Anterior cingulate cortex (tissue), 58 donors: ENCODE measurements around the gene KLC1.
A peak's percentile ranks its signal among the peaks of the same experiment; 100 is the strongest.
"Not testable (repeated sequence)": the region's sequence is repeated elsewhere in the genome, so short reads cannot be mapped to it uniquely, and the experiment has no call there.

Source experiments
- DNase-seq, 58 donors: peaks; one replicate each; lab custom pipeline; 2025; lab: John Stamatoyannopoulos, UW

The KLC1 gene

GRCh38 chr14:103687712-103688111, 58.7 kb downstream of the KLC1 start:
- DNase-seq: no peak

- DNase-seq: no peak
Measured at GRCh38 chr14:103688441-103688840, 59.4 kb downstream of the KLC1 start.

- peak in 33 of 58 donors; percentile 20 to 80 (median 50) for DNase-seq
Measured at GRCh38 chr14:103688906-103689902, 60.2 kb downstream of the KLC1 start.

DNA sequence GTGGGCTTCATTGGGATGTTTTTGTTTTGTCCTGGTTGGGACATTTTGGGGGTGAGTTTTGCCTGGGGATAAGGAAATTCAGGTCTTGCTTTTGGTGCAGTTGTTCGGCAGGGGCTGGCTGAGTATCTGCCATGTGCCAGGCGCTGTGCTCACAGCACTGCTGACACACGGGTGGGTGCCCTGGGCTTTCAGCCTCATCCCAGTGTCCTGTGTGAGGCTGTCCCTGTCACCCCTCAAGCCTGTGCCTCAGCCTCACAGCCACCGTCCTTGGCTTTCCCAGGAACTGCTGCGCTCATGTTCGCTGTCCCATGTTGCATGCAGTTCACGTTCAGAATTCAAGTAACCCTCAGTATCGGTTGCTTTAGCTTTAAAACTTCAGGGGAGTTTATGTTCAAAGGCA, 61.3 kb downstream of the KLC1 start:
- no peak for DNase-seq

GRCh38 chr14:103691655-103692054, 62.6 kb downstream of the KLC1 start:
- not testable (repeated sequence) for DNase-seq

DNA sequence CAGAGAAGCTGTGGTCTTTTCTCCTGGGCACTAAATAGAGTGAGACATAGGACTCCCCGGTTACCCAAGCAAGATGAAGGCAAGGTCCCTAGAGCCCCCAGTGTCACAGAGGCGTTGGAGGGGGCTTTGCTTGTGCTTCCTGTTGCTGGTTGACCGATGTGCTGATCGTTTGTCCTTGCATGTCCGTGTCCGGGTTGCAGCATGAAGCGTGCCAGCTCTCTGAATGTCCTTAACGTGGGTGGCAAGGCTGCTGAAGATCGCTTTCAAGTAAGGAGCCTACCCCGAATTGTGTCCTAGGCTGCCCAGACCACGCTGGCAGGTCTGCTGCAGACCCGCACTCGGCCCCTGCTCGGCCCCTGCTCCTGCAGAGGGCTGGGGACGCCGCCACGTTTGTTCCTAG, 63.1 kb downstream of the KLC1 start:
- DNase-seq: no peak

DNA sequence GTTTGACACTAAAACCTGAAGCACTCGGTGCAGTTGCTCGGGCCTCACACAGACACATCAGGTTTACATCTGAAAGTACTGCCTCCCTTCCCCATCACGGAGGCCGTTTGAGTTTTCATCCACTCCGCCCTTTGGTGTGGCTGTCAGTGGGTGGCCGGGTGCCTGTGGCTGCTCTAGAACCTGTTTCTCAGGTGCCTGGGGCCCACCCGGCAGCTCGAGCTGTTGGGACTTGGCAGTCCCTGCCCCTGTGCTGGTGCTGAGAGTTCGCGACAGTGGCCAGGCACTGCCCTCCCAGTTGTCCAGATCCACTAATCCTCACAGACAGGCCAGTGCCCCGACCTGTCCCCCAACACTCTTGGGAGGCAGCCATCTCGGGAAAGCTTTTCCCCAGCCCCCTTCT, 63.9 kb downstream of the KLC1 start:
- DNase-seq: no peak

- DNase-seq: no peak
Measured at GRCh38 chr14:103693515-103693914, 64.5 kb downstream of the KLC1 start.

- peak in 7 of 58 donors; percentile 20 to 73 (median 54) for DNase-seq
Measured at GRCh38 chr14:103694572-103695026, 65.6 kb downstream of the KLC1 start.

DNA sequence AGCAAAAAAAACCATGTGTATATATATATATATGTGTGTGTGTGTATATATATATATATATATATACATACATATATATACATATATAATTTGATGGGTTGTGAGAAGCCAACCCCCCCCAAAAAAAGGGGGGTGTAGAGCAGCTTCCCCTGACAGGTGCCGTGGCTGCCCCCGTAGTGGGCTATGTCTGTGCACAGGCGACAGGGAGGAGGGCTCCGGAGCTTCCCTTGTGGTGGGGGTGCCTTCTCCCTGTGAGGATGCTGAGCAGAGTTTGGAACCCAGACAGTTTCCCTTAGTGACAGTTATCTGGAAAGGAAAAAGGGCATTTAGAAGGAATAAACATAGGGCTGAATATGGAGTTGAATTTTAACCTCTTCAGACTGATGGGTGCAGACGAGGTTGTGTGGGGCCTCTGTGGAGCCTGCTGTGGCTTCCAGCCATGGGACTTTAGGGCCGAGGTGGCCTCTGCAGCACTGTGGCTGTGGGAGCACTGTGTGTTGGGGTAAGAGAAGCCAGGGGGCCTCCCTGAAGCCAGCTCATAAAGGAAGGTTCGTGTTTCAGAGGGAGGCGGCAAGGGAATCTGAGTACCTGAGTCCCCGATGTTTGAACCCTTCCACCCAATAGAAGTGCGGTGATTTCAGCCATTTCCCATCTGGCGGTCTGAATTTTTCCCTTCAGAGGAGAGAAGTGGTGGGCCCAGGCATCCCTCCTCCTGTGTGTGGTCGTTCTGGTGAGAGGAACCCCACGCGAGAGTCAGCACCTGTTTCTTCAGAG, 66.5 kb downstream of the KLC1 start:
- DNase-seq: no peak

DNA sequence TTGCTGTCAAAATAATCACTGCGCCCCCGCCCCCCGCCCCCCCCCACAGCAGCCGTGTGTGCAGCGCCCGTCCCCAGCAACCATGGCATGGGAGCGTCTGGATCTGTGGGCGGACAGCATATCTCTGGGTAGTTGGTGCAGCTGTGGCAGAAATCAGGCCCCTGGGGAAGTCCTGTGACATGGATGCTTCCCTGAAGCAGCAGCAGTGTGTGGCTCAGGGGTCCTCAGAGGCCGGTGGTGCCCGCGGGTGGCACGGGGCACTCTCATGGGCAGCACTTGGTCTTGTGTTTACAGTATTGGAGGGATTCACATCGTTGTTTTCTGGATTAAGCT, 67.0 kb downstream of the KLC1 start:
- no peak for DNase-seq

- no peak for DNase-seq
Measured at GRCh38 chr14:103696466-103697071, 67.6 kb downstream of the KLC1 start.

DNA sequence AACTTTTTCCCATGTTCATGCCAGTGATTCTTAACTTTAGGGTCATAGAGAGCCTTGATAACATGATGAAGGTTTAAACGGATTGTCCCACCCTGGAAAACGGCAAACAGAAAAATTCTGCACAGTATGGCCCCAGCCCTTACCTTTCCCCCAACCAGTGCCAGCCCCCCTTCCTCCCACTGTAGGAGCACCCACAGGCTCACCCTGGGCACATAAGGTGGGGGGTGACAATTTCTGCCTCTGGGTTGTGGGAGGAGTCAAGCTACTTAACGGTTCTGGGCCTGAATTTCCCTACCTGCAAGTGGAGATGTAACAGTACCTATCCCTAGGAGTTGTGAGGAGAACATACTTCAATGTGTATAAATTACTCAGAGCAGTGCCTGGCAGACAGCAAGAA, 68.2 kb downstream of the KLC1 start:
- DNase-seq: no peak

DNA sequence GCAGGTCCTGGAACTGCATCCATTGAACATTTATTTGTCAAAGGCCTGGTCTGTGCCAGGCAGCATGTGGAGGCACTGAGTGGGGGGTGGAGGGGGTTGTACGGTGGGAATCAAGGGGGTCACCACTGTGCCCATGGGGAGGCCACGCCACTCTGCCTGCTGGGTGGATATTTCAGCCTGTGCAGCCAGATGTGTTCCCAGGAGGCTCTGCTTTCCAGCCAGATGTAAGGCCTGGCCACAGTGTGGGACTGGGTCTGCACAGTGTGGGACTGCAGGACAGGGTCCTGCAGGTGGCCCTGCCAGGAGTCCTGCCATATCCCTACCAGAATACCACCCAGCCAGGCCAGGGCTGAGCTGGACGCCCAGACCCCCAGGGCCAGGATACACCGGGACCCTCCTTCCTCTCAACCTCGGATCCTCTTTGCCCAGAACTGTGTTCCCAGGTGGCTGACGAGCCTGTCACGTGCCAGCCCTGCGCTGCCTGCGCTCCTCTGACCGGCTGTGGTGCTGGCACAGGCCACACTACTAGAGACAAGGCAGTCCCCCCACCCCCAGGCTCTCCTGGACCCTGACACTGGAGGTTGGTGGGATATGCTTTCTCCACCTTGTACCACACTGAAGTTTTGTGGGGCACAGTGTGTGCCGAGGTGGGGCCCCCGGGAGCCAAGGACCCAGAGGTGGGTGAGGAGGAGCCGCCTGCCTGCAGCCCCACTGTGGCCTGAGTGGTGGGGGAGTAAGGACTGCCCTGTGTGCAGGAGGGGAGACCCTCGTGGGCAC, 68.8 kb downstream of the KLC1 start:
- DNase-seq: no peak

GRCh38 chr14:103698380-103699260, 69.6 kb downstream of the KLC1 start:
- DNase-seq: no peak

- DNase-seq: no peak
Measured at GRCh38 chr14:103699261-103699661, 70.2 kb downstream of the KLC1 start.

DNA sequence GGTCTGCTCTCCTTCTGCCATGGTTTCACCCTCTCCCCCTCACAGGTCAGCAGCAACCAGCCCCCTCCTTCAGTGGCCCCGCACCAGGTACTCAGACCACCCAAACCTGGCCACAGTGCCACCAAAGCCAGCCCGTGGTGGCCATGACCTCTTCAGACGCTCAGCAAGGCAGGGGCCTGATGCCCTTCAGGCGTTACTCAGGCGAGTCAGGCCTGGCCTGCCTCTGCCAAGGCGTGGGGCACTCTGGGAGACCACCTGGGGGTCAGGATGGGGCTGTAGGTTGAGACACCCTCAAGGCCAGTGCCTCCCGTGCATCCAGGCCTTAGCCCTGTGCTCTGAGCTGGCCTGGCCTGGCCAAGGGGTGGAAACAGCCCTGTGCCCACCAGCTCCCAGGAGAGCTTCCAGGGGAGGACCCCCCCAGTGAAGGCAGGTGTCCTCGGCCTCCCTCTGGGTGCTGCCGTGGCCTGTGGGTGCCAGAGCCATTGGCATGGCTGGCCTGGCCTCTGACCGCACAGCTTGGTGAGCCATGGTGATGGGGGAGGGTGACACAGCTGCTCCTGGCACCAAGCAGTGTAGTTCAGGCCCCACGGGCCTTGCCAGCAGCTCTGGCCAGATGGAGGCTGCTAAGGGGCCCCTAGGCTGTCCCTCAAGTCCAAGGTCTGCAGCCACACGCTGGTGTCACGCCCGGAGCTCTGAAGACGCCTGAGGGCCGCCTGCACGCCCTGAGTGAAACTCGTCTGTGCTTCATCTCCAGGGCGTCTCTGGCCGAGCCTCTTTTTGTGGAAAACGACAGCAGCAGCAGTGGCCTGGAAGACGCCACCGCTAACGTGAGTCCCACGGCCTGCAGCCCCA, 71.1 kb downstream of the KLC1 start:
- DNase-seq: peak in 36 of 58 donors; percentile 27 to 79 (median 61)
